GM12875 (cell line): Measurements from ENCODE around the gene ZNF322.

Source experiments
- H3K4me3 ChIP-seq: one replicate; pipeline ENCODE4 v1.5.1; 2011; ENCODE audit warnings: low read depth, low read length, control low read depth
- CTCF ChIP-seq: IDR thresholded peaks from 2 replicates; pipeline ENCODE4 v1.5.1; 2011; ENCODE audit warnings: low read depth, mild to moderate bottlenecking, control low read depth, inconsistent platforms, low read length, moderate library complexity, borderline replicate concordance; ENCODE audit not compliant: insufficient read depth

ZNF322 gene

GRCh38 chr6:26604797-26605196 lies 54.7 kb downstream of the ZNF322 start:
- no peak for TF ChIP-seq CTCF
- no peak overlapping the region for H3K4me3 ChIP-seq

- H3K4me3 ChIP-seq = no peak overlapping the region
Observed at GRCh38 chr6:26604026-26604425, 55.5 kb downstream of the ZNF322 start.

GRCh38 chr6:26602262-26602661 lies 57.3 kb downstream of the ZNF322 start:
- TF ChIP-seq CTCF = no peak
- H3K4me3 ChIP-seq = no peak overlapping the region

More at GRCh38 chr6:26604026-26604425, 55.5 kb downstream of the ZNF322 start:
- TF ChIP-seq CTCF = no peak

- no peak overlapping the region for H3K4me3 ChIP-seq
- no peak for TF ChIP-seq CTCF
Observed at GRCh38 chr6:26600759-26601158, 58.8 kb downstream of the ZNF322 start.

GRCh38 chr6:26599591-26599990 lies 60.0 kb downstream of the ZNF322 start:
- no peak for TF ChIP-seq CTCF
- H3K4me3 ChIP-seq = no peak overlapping the region

GRCh38 chr6:26599134-26599533 lies 60.4 kb downstream of the ZNF322 start:
- H3K4me3 ChIP-seq = no peak overlapping the region
- TF ChIP-seq CTCF = no peak

GRCh38 chr6:26598267-26598666 lies 61.3 kb downstream of the ZNF322 start:
- no peak for TF ChIP-seq CTCF
- no peak overlapping the region for H3K4me3 ChIP-seq
